HG03457 (cell line): ENCODE data around the gene RAP1GAP.

Experiments used
- ATAC-seq: cut with Tn5 transposase; IDR thresholded peaks from one replicate; pipeline ENCODE4 v1.9.1; 2021; ENCODE audit warnings: moderate number of reproducible peaks; ENCODE audit not compliant: unreplicated experiment

Gene RAP1GAP

DNA sequence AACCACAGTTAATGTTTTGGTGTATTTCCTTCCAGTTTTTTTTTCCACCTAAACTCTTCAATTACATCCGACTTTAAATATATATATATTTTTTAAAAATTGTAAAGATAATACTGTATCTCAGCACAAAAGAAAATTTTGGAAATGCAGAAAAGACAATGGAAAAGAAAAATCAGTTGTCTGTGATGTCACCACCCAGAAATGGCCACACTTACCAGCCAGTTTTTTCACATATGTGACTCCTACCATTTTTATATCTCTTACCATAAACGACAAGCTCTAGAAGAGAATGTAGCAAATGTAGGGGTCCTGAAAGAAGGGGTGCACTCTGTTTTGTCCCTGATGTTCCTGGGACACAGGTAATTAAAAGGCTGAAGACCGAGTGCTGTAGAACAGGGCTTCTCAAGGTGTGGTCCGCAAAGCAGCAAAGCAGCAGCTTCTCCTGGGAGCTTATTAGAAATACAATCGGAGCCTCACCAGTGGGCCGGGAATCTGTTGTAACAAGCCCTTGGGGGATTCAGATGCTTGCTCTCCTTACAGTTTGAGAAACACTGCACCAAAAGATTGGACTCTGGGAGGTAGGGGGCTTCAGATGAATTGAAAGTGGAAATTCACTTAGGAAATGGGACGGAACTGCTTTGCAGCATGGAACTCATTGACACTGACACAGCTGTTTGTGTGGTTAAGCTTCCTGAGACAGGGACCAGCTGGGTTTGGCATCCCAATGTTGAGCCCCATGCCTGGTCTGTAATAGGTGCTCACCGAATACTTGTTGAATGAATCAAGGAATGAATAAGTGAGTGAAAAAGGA lies 115.8 kb downstream of the RAP1GAP start:
- ATAC-seq, result no peak

DNA sequence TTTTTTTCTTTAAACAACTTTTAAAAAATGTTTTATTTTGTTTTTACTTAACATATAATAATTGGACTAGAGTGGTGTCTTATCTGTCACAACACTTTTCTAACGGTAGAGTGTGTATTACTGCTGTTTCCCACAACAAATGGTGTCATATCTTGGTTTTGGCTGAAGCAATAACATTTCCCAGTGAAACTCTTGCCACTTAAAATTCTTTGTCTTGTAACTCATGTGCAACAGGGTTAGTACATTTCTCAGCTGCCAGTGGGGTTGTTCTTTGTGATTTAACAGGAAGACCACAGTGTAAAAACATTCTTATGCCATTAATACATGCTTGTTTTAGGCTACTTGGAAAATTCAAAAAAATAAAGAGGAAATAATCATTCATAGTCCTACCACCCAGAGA lies 116.4 kb downstream of the RAP1GAP start:
- no peak for ATAC-seq

DNA sequence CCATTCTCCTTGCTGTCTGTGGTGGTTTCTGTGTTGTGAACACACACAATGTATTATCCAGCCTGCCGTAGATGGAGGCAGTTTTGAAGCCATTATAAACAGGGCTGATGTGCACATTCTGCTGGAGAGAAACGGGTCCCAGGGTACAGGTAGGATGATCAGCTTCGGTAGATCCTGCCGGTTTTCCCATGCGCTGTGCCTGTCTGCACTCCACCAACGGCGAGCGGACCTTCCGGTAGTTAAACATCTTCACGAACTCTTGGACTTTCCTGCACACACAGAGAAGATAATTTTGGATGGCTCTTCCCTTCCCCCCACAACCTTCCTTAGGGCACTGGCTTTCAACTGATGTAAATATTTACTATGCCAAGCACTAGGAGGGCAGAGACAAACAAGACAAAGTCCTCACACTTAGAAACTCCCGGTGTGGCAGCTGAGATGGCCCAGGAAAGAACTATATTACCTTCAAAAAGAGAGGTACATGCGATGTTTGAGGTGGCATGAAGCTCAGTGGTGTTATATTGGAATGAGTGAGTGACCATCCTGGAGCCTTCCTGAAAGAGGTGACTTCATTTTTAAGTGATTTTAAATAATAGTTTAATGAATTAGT lies 118.2 kb downstream of the RAP1GAP start:
- no peak for ATAC-seq

DNA sequence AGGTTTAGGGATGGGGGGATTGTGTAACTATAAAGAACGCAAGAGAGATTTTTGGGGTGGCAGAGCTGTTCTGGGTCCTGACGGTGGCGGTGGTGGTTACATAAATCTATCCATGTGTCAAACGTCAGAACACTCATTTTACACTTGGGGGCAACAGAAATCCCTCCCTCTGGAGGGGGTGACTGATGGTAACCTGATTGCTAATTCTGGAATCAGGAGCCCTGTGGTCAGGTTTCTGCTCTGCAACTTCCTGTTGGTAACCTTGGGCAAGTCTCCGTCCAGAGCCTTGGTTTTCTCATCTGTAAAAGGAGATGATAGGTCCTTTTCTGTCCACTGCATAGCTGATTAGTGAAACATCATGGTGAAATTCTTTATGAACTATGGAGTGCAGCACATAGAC lies 119.1 kb downstream of the RAP1GAP start:
- ATAC-seq, result no peak

DNA sequence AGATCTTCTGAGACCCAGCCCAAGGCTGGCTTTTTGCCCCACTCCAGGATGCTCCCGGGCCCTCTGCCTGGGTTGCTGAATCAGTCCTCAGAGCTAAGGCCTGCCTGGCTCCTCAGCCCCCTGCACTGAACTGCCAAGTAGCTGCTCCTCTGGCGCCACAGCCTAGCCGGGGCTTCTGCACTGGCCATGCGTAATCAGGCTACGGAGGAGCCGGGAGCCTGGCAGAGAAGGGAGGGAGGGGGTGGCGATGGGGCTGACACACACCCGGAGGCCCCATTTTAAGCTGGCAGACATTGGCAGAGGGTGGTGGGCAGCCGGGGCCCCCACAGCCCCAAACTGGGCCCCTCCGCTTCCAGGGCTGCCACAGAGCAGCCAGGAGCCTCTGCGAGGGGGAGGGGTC lies 121.3 kb downstream of the RAP1GAP start:
- ATAC-seq, result no peak
